H1 (cell line): ENCODE measurements around the gene NCAPG2. TPM values are rescaled to one million over a fixed set of nuclear protein-coding genes. Genes with fewer than 3 reads are reported as not detected.

Experiments
- CTCF ChIA-PET: fragments of 300-600 bp; sonication (Branson Sonifier 250); formaldehyde crosslinking; loops from one replicate; lab custom pipeline; 2021; ENCODE audit not compliant: partially characterized antibody; lab: Charles Lee
- POLR2A ChIA-PET: fragments of 300-600 bp; sonication (Branson Sonifier 250); formaldehyde crosslinking; loops from one replicate; lab custom pipeline; 2021; ENCODE audit warnings: inconsistent platforms; ENCODE audit not compliant: partially characterized antibody; lab: Charles Lee
- DNase-seq, 2 experiments: peaks; one replicate each; pipeline versions ENCODE4 v3.0.0 to v3.0.0-alpha.2; 2010 to 2022; ENCODE audit warnings: low spot score in 2 of 2, low read depth in 1 of 2, mixed read lengths in 1 of 2
- FAIRE-seq: peaks from 2 replicates; lab custom pipeline; 2011; peaks lifted over from hg19 to GRCh38; lab: Jason Lieb, UNC
- H2AFZ ChIP-seq: 2 replicates; pipeline ENCODE4 v1.8.1; 2012; ENCODE audit warnings: low read length, inconsistent platforms
- H2AK5ac ChIP-seq: 2 replicates; pipeline ENCODE4 v1.6.1; 2013; ENCODE audit warnings: low read depth, low read length
- H2BK120ac ChIP-seq: replicated peaks from 2 replicates; pipeline ENCODE3; 2013; ENCODE audit warnings: low read depth, low read length, inconsistent platforms
- H2BK12ac ChIP-seq: 2 replicates; pipeline ENCODE4 v1.6.1; 2013; ENCODE audit warnings: low read depth, low read length
- H2BK15ac ChIP-seq: 2 replicates; pipeline ENCODE4 v1.6.1; 2013; ENCODE audit warnings: low read length
- H2BK20ac ChIP-seq: 2 replicates; pipeline ENCODE4 v1.6.1; 2013; ENCODE audit warnings: low read length
- H2BK5ac ChIP-seq: 2 replicates; pipeline ENCODE4 v1.6.1; 2013; ENCODE audit warnings: low read depth, low read length
- H3K14ac ChIP-seq: 2 replicates; pipeline ENCODE4 v1.6.1; 2013; ENCODE audit warnings: inconsistent platforms; ENCODE audit not compliant: insufficient read length
- H3K18ac ChIP-seq: 2 replicates; pipeline ENCODE4 v1.6.1; 2013; ENCODE audit warnings: low read length; ENCODE audit errors: extremely low read depth
- H3K23ac ChIP-seq: 2 replicates; pipeline ENCODE4 v1.6.1; 2013; ENCODE audit warnings: inconsistent platforms; ENCODE audit not compliant: insufficient read length
- H3K23me2 ChIP-seq: 2 replicates; pipeline ENCODE4 v1.6.1; 2013; ENCODE audit warnings: low read depth, low read length
- H3K27ac ChIP-seq: 2 replicates; pipeline ENCODE4 v1.6.1; 2011; ENCODE audit warnings: low read depth, low read length, inconsistent platforms
- H3K27me3 ChIP-seq, 4 experiments: replicated peaks in 1 of 4; 1 replicate in 1 of 4; 2 replicates in 3 of 4; pipeline versions ENCODE4 v1.6.1 to v1.8.1; 2011 to 2013; ENCODE audit warnings: low read length in 3 of 4, mild to moderate bottlenecking in 3 of 4, inconsistent platforms in 2 of 4, mixed read lengths in 2 of 4, moderate library complexity in 1 of 4; ENCODE audit not compliant: control insufficient read depth in 3 of 4, insufficient read depth in 3 of 4; ENCODE audit errors: extremely low read depth in 1 of 4
- H3K36me3 ChIP-seq, 4 experiments: 2 replicates each; pipeline versions ENCODE4 v1.6.1 to v1.8.1; 2011 to 2013; ENCODE audit warnings: mild to moderate bottlenecking in 4 of 4, low read length in 3 of 4, moderate library complexity in 2 of 4, control low read depth in 1 of 4, inconsistent platforms in 1 of 4; ENCODE audit not compliant: insufficient read depth in 4 of 4, control insufficient read depth in 2 of 4
- H3K4ac ChIP-seq: replicated peaks from 2 replicates; pipeline ENCODE3; 2013; ENCODE audit warnings: low read length, low read depth, mixed read lengths, inconsistent platforms; ENCODE audit not compliant: insufficient read length
- H3K4me1 ChIP-seq, 4 experiments: replicated peaks in 1 of 4; 1 replicate in 1 of 4; 2 replicates in 3 of 4; pipeline versions ENCODE4 v1.6.1 to v1.8.1; 2011 to 2013; ENCODE audit warnings: low read length in 3 of 4, inconsistent platforms in 2 of 4, mixed read lengths in 1 of 4; ENCODE audit not compliant: insufficient read depth in 4 of 4, control insufficient read depth in 3 of 4
- H3K4me2 ChIP-seq, 2 experiments: 2 replicates each; pipeline versions ENCODE4 v1.6.1 to v1.8.1; 2011 to 2013; ENCODE audit warnings: low read depth in 2 of 2, low read length in 2 of 2, control low read depth in 1 of 2, inconsistent platforms in 1 of 2, mild to moderate bottlenecking in 1 of 2; ENCODE audit not compliant: insufficient read depth in 1 of 2
- H3K4me3 ChIP-seq, 4 experiments: fragments of 200-600, 300-600 bp in 1 of 4; sonication (generic), shearing (Covaris generic), sonication (Bioruptor Twin) in 1 of 4; 2 replicates each; pipeline versions ENCODE4 v1.5.1 to v1.8.1; 2011 to 2016; ENCODE audit warnings: low read length in 4 of 4, low read depth in 3 of 4, control low read depth in 2 of 4, inconsistent platforms in 2 of 4, mild to moderate bottlenecking in 2 of 4, mixed read lengths in 1 of 4, moderate library complexity in 1 of 4; ENCODE audit not compliant: insufficient read depth in 2 of 4; ENCODE audit errors: extremely low read depth in 1 of 4
- H3K56ac ChIP-seq: replicated peaks from 2 replicates; pipeline ENCODE3; 2013; ENCODE audit warnings: low read depth, mild to moderate bottlenecking, mixed read lengths, low read length, inconsistent platforms; ENCODE audit not compliant: insufficient read length
- H3K79me1 ChIP-seq: 2 replicates; pipeline ENCODE4 v1.6.1; 2013; ENCODE audit warnings: low read depth, low read length, control low read depth
- H3K79me2 ChIP-seq, 2 experiments: 2 replicates each; pipeline versions ENCODE4 v1.6.1 to v1.8.1; 2012 to 2013; ENCODE audit warnings: low read length in 2 of 2, mild to moderate bottlenecking in 2 of 2, inconsistent platforms in 1 of 2; ENCODE audit not compliant: insufficient read depth in 2 of 2, control insufficient read depth in 1 of 2
- H3K9ac ChIP-seq, 4 experiments: replicated peaks in 1 of 4; 1 replicate in 1 of 4; 2 replicates in 3 of 4; pipeline versions ENCODE4 v1.6.1 to v1.8.1; 2011 to 2013; ENCODE audit warnings: low read depth in 3 of 4, low read length in 3 of 4, control low read depth in 2 of 4, mild to moderate bottlenecking in 2 of 4, moderate library complexity in 2 of 4, inconsistent platforms in 1 of 4; ENCODE audit errors: extremely low read depth in 1 of 4
- H3K9me3 ChIP-seq, 2 experiments: 2 replicates each; pipeline versions ENCODE4 v1.6.1 to v1.8.1; 2012 to 2013; ENCODE audit warnings: mild to moderate bottlenecking in 2 of 2, moderate library complexity in 2 of 2, control low read depth in 1 of 2, inconsistent platforms in 1 of 2, low read depth in 1 of 2, low read length in 1 of 2, mixed read lengths in 1 of 2; ENCODE audit not compliant: insufficient read depth in 2 of 2
- H4K20me1 ChIP-seq, 2 experiments: replicated peaks in 1 of 2; 2 replicates each; pipeline versions ENCODE3 to v1.8.1; 2011 to 2013; ENCODE audit warnings: inconsistent platforms in 2 of 2, low read length in 2 of 2, mild to moderate bottlenecking in 1 of 2; ENCODE audit not compliant: insufficient read depth in 2 of 2, control insufficient read depth in 1 of 2
- H4K5ac ChIP-seq: 2 replicates; pipeline ENCODE4 v1.6.1; 2013; ENCODE audit warnings: low read length, low read depth, mixed read lengths, inconsistent platforms; ENCODE audit not compliant: insufficient read length
- H4K8ac ChIP-seq: 2 replicates; pipeline ENCODE4 v1.8.0; 2013; ENCODE audit warnings: mild to moderate bottlenecking, moderate library complexity, low read length, inconsistent platforms; ENCODE audit not compliant: insufficient read depth; ENCODE audit errors: extremely low read depth
- H4K91ac ChIP-seq: replicated peaks from 2 replicates; pipeline ENCODE3; 2013; ENCODE audit warnings: low read length, mixed read lengths, inconsistent platforms; ENCODE audit not compliant: insufficient read length
- CTCF ChIP-seq, 3 experiments: IDR thresholded peaks; 1 replicate in 2 of 3; 2 replicates in 1 of 3; pipeline versions ENCODE4 v1.5.1 to v1.6.1; 2011; ENCODE audit warnings: low read length in 3 of 3, mild to moderate bottlenecking in 3 of 3, inconsistent platforms in 2 of 3, low read depth in 1 of 3, moderate library complexity in 1 of 3; ENCODE audit not compliant: insufficient read depth in 1 of 3; ENCODE audit errors: control extremely low read depth in 1 of 3
- WGBS, 2 experiments: shearing (Covaris generic) in 1 of 2; methylation state at CpG; one replicate each; pipeline versions ENCODE4 v1.1.6 to v1.1.7; 2013 to 2015; ENCODE audit warnings: low lambda C conversion rate in 2 of 2, mixed read lengths in 2 of 2, inconsistent platforms in 1 of 2, low coverage in 1 of 2, missing lambda C conversion rate in 1 of 2; ENCODE audit not compliant: insufficient replicate concordance in 2 of 2, insufficient coverage in 1 of 2, insufficient read length in 1 of 2; ENCODE audit errors: extremely low coverage in 1 of 2, missing lambda C conversion rate in 1 of 2; 5-methylcytosine and 5-hydroxymethylcytosine counted together
- polyA plus RNA-seq, 7 experiments: library from polyadenylated mRNA; depleted of rRNA in 3 of 7; stranded (reverse) in 5 of 7; unstranded in 2 of 7; fragments of >200 nt in 5 of 7; fragments of 200-250 nt in 2 of 7; gene quantifications; 1 replicate in 5 of 7; 2 replicates in 1 of 7; 4 replicates in 1 of 7; pipeline versions ENCODE4 v1.2.1 to v1.2.3, GENCODE V29; 2011 to 2013; ENCODE audit warnings: missing spikeins in 2 of 7, mixed read lengths in 2 of 7
- total RNA-seq: library from RNA; stranded (reverse); fragmentation: NEBNext Ultra II Directional; extraction: Animal tissue kit (Norgen Biotek cat#: 25700); gene quantifications from 2 replicates; pipeline ENCODE4 v1.2.1, GENCODE V29; 2021

NCAPG2 gene
- total and polyA plus RNA-seq, 2 of the 8 experiments (the other 6 are each of a cell fraction or from before 2014, with no cell fraction given) = 49.9 to 119 TPM

- 86% methylated on average over 8 of the region's 8 CpGs; no CpG with 5 or more reads in 1 of the 2 experiments for WGBS, 2 experiments
- POLR2A ChIA-PET = interaction anchor here (1.0 kb wide), 1 partner anchor 8 kb away, joined by 3 read pairs; no protein-coding TSS in a partner anchor
- no peak for TF ChIP-seq CTCF (IDR thresholded peaks at IDR 0.05; ENCODE audit: control extremely low read depth in 1 of 3, insufficient read depth in 1 of 3, low read depth in 1 of 3, low read length in 3 of 3)
Measured at GRCh38 chr7:158611541-158611940, 93.1 kb downstream of the NCAPG2 start.

More at GRCh38 chr7:158611541-158611940, 93.1 kb downstream of the NCAPG2 start:
- H3K79me2 ChIP-seq = peaks cover 0 to 10% of the 10 kb centered on the region in 2 experiments; a peak in 2 of 4 replicates
- DNase-seq (peak in 1 of 2 experiments; percentile 19), FAIRE-seq (no peak)
- H3K27ac ChIP-seq = no peak overlapping the region
- H3K18ac ChIP-seq = no peak overlapping the region
- no peak overlapping the region for H3K9ac ChIP-seq
- H2BK5ac ChIP-seq = no peak overlapping the region
- H2BK15ac ChIP-seq = no peak overlapping the region
- H3K23me2 ChIP-seq = peaks cover 12% of the 10 kb centered on the region; the same call in 1 of the 2 replicates
- peaks cover 2 to 13% (median 5%) of the 10 kb centered on the region in 4 experiments; a peak in 5 of 8 replicates for H3K36me3 ChIP-seq
- H4K8ac ChIP-seq = no peak overlapping the region
- no peak overlapping the region for H3K4me3 ChIP-seq
- peaks cover 0 to 6% (median 3%) of the 10 kb centered on the region in 4 experiments; a peak in 4 of 7 replicates for H3K4me1 ChIP-seq
- no peak overlapping the region for H3K14ac ChIP-seq
- H3K23ac ChIP-seq = no peak overlapping the region
- no peak overlapping the region for H2AFZ ChIP-seq
- no peak overlapping the region for H2AK5ac ChIP-seq
- no peaks in the 10 kb centered on the region for H3K79me1 ChIP-seq
- H4K20me1 ChIP-seq = no peaks in the 10 kb centered on the region
- no peaks in the 10 kb centered on the region for H3K27me3 ChIP-seq
- no peak overlapping the region for H3K4me2 ChIP-seq
- H4K91ac ChIP-seq = no peak overlapping the region
- no peak overlapping the region for H4K5ac ChIP-seq
- H3K56ac ChIP-seq = no peak overlapping the region
- H2BK12ac ChIP-seq = no peak overlapping the region
- H2BK120ac ChIP-seq = no peak overlapping the region
- no peak overlapping the region for H2BK20ac ChIP-seq
- CTCF ChIA-PET = interaction anchor here (0.5 to 0.8 kb wide), 2 partner anchors 177 to 197 kb away, joined by 3 to 6 read pairs; no protein-coding TSS in a partner anchor
- H3K9me3 ChIP-seq = no peaks in the 10 kb centered on the region
- no peak overlapping the region for H3K4ac ChIP-seq
